Measurements from ENCODE around the gene ISCA1.

DNA sequence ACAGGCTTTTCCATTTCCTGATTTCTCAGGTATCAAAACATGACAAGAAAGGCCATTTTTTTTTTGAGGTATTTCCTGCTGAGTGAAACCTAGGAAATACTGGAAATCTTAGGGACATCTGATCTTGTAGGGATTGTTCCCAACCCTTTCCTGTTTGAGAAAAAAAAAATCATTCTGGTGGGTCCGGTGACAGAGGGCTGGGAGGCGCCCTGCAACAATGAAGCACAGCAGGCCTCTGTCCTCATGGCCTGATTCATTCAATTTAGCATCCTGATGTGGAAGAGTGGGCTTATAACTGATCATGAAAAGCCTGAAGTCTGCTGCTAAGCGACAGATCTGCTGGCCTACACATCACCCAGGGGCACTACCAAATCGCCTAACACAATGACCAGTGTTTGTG is 19.8 kb downstream of the ISCA1 start:
- TF ChIP-seq SIX5 (IDR thresholded peaks at IDR 0.05; ENCODE audit: low read depth, low read length) (no peak), ZNF274 (IDR thresholded peaks at IDR 0.05; ENCODE audit: borderline replicate concordance, extremely low read depth, low read length) (no peak), EZH2 (IDR thresholded peaks at IDR 0.05; ENCODE audit: low read depth, low read length, severe bottlenecking) (no peak), POLR2A (IDR thresholded peaks at IDR 0.05; ENCODE audit: control extremely low read depth in 1 of 2, low read depth in 2 of 2, low read length in 2 of 2) (no peak), CTCF (IDR thresholded peaks at IDR 0.05; ENCODE audit: control extremely low read depth in 1 of 3, insufficient read depth in 1 of 3, low read depth in 1 of 3, low read length in 3 of 3) (no peak), HDAC6 (IDR thresholded peaks at IDR 0.05; ENCODE audit: low read depth, low read length) (no peak), GTF2F1 (IDR thresholded peaks at IDR 0.05; ENCODE audit: borderline replicate concordance, low read depth, low read length) (no peak), POLR2AphosphoS5 (IDR thresholded peaks at IDR 0.05; ENCODE audit: low read depth, low read length) (no peak), RXRA (IDR thresholded peaks at IDR 0.05; ENCODE audit: insufficient read depth, low read depth, low read length) (no peak), GABPA (IDR thresholded peaks at IDR 0.05; ENCODE audit: borderline replicate concordance, insufficient read depth, low read length) (no peak)
- TF ChIP-seq, protein P1, sequence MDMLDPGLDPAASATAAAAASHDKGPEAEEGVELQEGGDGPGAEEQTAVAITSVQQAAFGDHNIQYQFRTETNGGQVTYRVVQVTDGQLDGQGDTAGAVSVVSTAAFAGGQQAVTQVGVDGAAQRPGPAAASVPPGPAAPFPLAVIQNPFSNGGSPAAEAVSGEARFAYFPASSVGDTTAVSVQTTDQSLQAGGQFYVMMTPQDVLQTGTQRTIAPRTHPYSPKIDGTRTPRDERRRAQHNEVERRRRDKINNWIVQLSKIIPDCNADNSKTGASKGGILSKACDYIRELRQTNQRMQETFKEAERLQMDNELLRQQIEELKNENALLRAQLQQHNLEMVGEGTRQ (IDR thresholded peaks at IDR 0.05; ENCODE audit: low read length), result no peak

All from H1 (cell line).